Measurements from ENCODE around the gene IMMP2L. TPM values are rescaled to one million over a fixed set of nuclear protein-coding genes. Genes with fewer than 3 reads are reported as not detected.

Gene IMMP2L
- total RNA-seq, 1 experiment from 2014 or later = 12.8 TPM

GRCh38 chr7:111014079-111014478 is 548.2 kb downstream of the IMMP2L start:
- DNase-seq = no peak
- H3K27ac ChIP-seq = no peak overlapping the region
- no peaks in the 10 kb centered on the region for H3K27me3 ChIP-seq
- H3K36me3 ChIP-seq = no peaks in the 10 kb centered on the region
- H3K9me3 ChIP-seq (replicated peaks) = no peaks in the 10 kb centered on the region
- no peaks in the 10 kb centered on the region for H3K4me1 ChIP-seq
- H3K4me3 ChIP-seq = no peak overlapping the region

- H3K27me3 ChIP-seq = no peaks in the 10 kb centered on the region
- no peak overlapping the region for H3K27ac ChIP-seq
- H3K36me3 ChIP-seq = no peaks in the 10 kb centered on the region
- no peak overlapping the region for H3K4me3 ChIP-seq
- no peak for DNase-seq
- no peaks in the 10 kb centered on the region for H3K9me3 ChIP-seq (replicated peaks)
- H3K4me1 ChIP-seq = no peaks in the 10 kb centered on the region
Observed at GRCh38 chr7:111012799-111013675, 549.3 kb downstream of the IMMP2L start.

- Histone ChIP-seq H3K27me3 (no peaks in the 10 kb centered on the region), H3K9me3 (replicated peaks) (no peaks in the 10 kb centered on the region), H3K4me3 (no peak overlapping the region), H3K27ac (no peak overlapping the region), H3K36me3 (no peaks in the 10 kb centered on the region), H3K4me1 (no peaks in the 10 kb centered on the region)
- no peak for DNase-seq
Observed at GRCh38 chr7:111012149-111012548, 550.1 kb downstream of the IMMP2L start.

GRCh38 chr7:111011520-111011919 is 550.8 kb downstream of the IMMP2L start:
- no peaks in the 10 kb centered on the region for H3K36me3 ChIP-seq
- no peak for DNase-seq
- no peaks in the 10 kb centered on the region for H3K4me1 ChIP-seq
- H3K27ac ChIP-seq = no peak overlapping the region
- H3K4me3 ChIP-seq = no peak overlapping the region
- H3K27me3 ChIP-seq = no peaks in the 10 kb centered on the region
- no peaks in the 10 kb centered on the region for H3K9me3 ChIP-seq (replicated peaks)

- H3K27me3 ChIP-seq = no peaks in the 10 kb centered on the region
- no peaks in the 10 kb centered on the region for H3K4me1 ChIP-seq
- no peak for DNase-seq
- H3K36me3 ChIP-seq = no peaks in the 10 kb centered on the region
- H3K4me3 ChIP-seq = no peak overlapping the region
- no peaks in the 10 kb centered on the region for H3K9me3 ChIP-seq (replicated peaks)
- H3K27ac ChIP-seq = no peak overlapping the region
Observed at GRCh38 chr7:111010798-111011197, 551.5 kb downstream of the IMMP2L start.

- Histone ChIP-seq H3K36me3 (no peaks in the 10 kb centered on the region), H3K4me3 (no peak overlapping the region), H3K27me3 (no peaks in the 10 kb centered on the region), H3K9me3 (replicated peaks) (no peaks in the 10 kb centered on the region), H3K4me1 (no peaks in the 10 kb centered on the region), H3K27ac (no peak overlapping the region)
- no peak for DNase-seq
Observed at GRCh38 chr7:111009526-111010040, 552.7 kb downstream of the IMMP2L start.

GRCh38 chr7:111006691-111007090 is 555.6 kb downstream of the IMMP2L start:
- Histone ChIP-seq H3K4me1 (no peaks in the 10 kb centered on the region), H3K27ac (no peak overlapping the region), H3K27me3 (no peaks in the 10 kb centered on the region), H3K36me3 (no peaks in the 10 kb centered on the region), H3K9me3 (replicated peaks) (no peaks in the 10 kb centered on the region), H3K4me3 (no peak overlapping the region)
- DNase-seq = no peak

GRCh38 chr7:111006040-111006439 is 556.3 kb downstream of the IMMP2L start:
- DNase-seq = no peak
- H3K9me3 ChIP-seq (replicated peaks) = no peaks in the 10 kb centered on the region
- no peak overlapping the region for H3K27ac ChIP-seq

GRCh38 chr7:111005445-111005844 is 556.8 kb downstream of the IMMP2L start:
- Histone ChIP-seq H3K4me3 (no peak overlapping the region), H3K4me1 (no peaks in the 10 kb centered on the region), H3K36me3 (no peaks in the 10 kb centered on the region), H3K9me3 (replicated peaks) (no peaks in the 10 kb centered on the region), H3K27me3 (no peaks in the 10 kb centered on the region), H3K27ac (no peak overlapping the region)
- no peak for DNase-seq

More at GRCh38 chr7:111006040-111006439, 556.3 kb downstream of the IMMP2L start:
- no peaks in the 10 kb centered on the region for H3K27me3 ChIP-seq
- H3K4me1 ChIP-seq = no peaks in the 10 kb centered on the region
- no peak overlapping the region for H3K4me3 ChIP-seq
- H3K36me3 ChIP-seq = no peaks in the 10 kb centered on the region

GRCh38 chr7:111004310-111004901 is 557.9 kb downstream of the IMMP2L start:
- H3K4me1 ChIP-seq = no peaks in the 10 kb centered on the region
- no peaks in the 10 kb centered on the region for H3K27me3 ChIP-seq
- H3K27ac ChIP-seq = no peak overlapping the region
- no peaks in the 10 kb centered on the region for H3K36me3 ChIP-seq
- DNase-seq = no peak
- H3K9me3 ChIP-seq (replicated peaks) = no peaks in the 10 kb centered on the region
- no peak overlapping the region for H3K4me3 ChIP-seq

- Histone ChIP-seq H3K27me3 (no peaks in the 10 kb centered on the region), H3K4me3 (no peak overlapping the region), H3K4me1 (no peaks in the 10 kb centered on the region), H3K9me3 (replicated peaks) (no peaks in the 10 kb centered on the region), H3K36me3 (no peaks in the 10 kb centered on the region), H3K27ac (no peak overlapping the region)
- DNase-seq = no peak
Observed at GRCh38 chr7:111003883-111004282, 558.4 kb downstream of the IMMP2L start.

- Histone ChIP-seq H3K36me3 (no peaks in the 10 kb centered on the region), H3K27me3 (no peaks in the 10 kb centered on the region), H3K4me3 (no peak overlapping the region), H3K4me1 (no peaks in the 10 kb centered on the region), H3K9me3 (replicated peaks) (no peaks in the 10 kb centered on the region), H3K27ac (no peak overlapping the region)
- DNase-seq = no peak
Observed at GRCh38 chr7:110994028-110994967, 568.0 kb downstream of the IMMP2L start.

- Histone ChIP-seq H3K27ac (no peak overlapping the region), H3K9me3 (replicated peaks) (no peaks in the 10 kb centered on the region), H3K4me3 (no peak overlapping the region), H3K4me1 (no peaks in the 10 kb centered on the region), H3K27me3 (no peaks in the 10 kb centered on the region), H3K36me3 (no peaks in the 10 kb centered on the region)
- DNase-seq = no peak
Observed at GRCh38 chr7:110988890-110989501, 573.3 kb downstream of the IMMP2L start.

- DNase-seq = no peak
- Histone ChIP-seq H3K27ac (no peak overlapping the region), H3K9me3 (replicated peaks) (no peaks in the 10 kb centered on the region), H3K36me3 (no peaks in the 10 kb centered on the region), H3K4me1 (no peaks in the 10 kb centered on the region), H3K27me3 (no peaks in the 10 kb centered on the region), H3K4me3 (no peak overlapping the region)
Observed at GRCh38 chr7:110988348-110988747, 573.9 kb downstream of the IMMP2L start.

Measured in SJCRH30 (cell line).